ENCODE results near the gene GPC3. TPM values are rescaled to one million over a fixed set of nuclear protein-coding genes. Genes with fewer than 3 reads are reported as not detected.

GPC3 gene
- total and polyA plus RNA-seq, 2 donors (not counting 3 experiments of a cell fraction or from before 2014, with no cell fraction given), result not detected

DNA sequence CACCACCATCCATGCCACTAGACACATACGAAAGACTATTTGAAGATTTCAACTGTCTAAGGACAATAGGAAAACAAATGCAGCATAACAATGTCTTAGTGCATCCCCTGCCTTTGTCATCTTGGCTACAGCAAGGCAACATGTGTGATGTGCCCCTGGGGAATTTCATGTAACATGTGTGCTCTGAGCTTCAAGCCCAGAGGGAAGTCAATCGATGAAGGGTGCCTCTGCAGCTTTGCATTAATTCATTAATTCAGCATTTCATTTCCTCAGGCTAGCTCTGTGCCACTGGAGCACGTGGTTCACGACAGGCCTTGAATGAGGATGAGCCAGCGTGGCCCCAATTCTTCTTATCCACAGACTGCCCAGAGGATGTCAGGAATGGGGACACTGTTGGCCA lies 316.2 kb downstream of the GPC3 start:
- dilution Hi-C loops (cut with MboI; ENCODE audit: extremely low pct_ligation_motif_present, low sequenced_read_pairs) (no loop called here), intact Hi-C loops (cut with micrococcal nuclease) (no loop called here)
- no peak overlapping the region for H3K27ac ChIP-seq (ENCODE audit: insufficient read depth, low read depth, low read length)
- no peaks in the 10 kb centered on the region for H3K9me3 ChIP-seq (replicated peaks; ENCODE audit: control insufficient read depth, insufficient read depth, low read length)
- H3K9me1 ChIP-seq (replicated peaks; ENCODE audit: control insufficient read depth, extremely low read depth, insufficient read depth, low read length), result no peaks in the 10 kb centered on the region
- BruUV-seq (replicated peaks), result no TSS peak
- CTCF ChIA-PET, result interaction anchor here (1.5 kb wide), 1 partner anchor 1033 kb away, joined by 6 read pairs; no protein-coding TSS in a partner anchor
- POLR2A ChIA-PET, result no interaction called here
- no peaks in the 10 kb centered on the region for H3K79me2 ChIP-seq (ENCODE audit: control insufficient read depth, insufficient read depth, low read length)
- DNase-seq (ENCODE audit: low read depth, low spot score) (no peak), FAIRE-seq (no peak)
- H3K4me1 ChIP-seq (ENCODE audit: control insufficient read depth, extremely low read depth, insufficient read depth, low read length), result no peaks in the 10 kb centered on the region
- H3K27me3 ChIP-seq (ENCODE audit: control insufficient read depth in 2 of 2, insufficient read depth in 2 of 2, low read length in 2 of 2), result no peaks in the 10 kb centered on the region
- no peaks in the 10 kb centered on the region for H4K20me1 ChIP-seq (replicated peaks; ENCODE audit: control insufficient read depth, extremely low read depth, insufficient read depth, low read length)
- no peak overlapping the region for H3K4me2 ChIP-seq (ENCODE audit: insufficient read depth, low read length)
- no peak overlapping the region for H3K9ac ChIP-seq (replicated peaks; ENCODE audit: extremely low read depth, insufficient read depth, low read length)
- no peaks in the 10 kb centered on the region for H3K36me3 ChIP-seq (ENCODE audit: control insufficient read depth in 2 of 2, extremely low read depth in 1 of 2, insufficient read depth in 2 of 2, low read length in 2 of 2)
- TF ChIP-seq GATA2 (IDR thresholded peaks at IDR 0.05; ENCODE audit: insufficient read depth, insufficient read length, low read depth, low read length) (no peak), POLR2AphosphoS5 (IDR thresholded peaks at IDR 0.05; ENCODE audit: insufficient read depth, low read depth, low read length) (no peak), JUN (IDR thresholded peaks at IDR 0.05; ENCODE audit: borderline replicate concordance, insufficient read depth, insufficient read length, low read depth) (no peak), EZH2 (IDR thresholded peaks at IDR 0.05; ENCODE audit: borderline replicate concordance, low read depth, low read length, severe bottlenecking) (no peak)
- TF ChIP-seq, protein P1, sequence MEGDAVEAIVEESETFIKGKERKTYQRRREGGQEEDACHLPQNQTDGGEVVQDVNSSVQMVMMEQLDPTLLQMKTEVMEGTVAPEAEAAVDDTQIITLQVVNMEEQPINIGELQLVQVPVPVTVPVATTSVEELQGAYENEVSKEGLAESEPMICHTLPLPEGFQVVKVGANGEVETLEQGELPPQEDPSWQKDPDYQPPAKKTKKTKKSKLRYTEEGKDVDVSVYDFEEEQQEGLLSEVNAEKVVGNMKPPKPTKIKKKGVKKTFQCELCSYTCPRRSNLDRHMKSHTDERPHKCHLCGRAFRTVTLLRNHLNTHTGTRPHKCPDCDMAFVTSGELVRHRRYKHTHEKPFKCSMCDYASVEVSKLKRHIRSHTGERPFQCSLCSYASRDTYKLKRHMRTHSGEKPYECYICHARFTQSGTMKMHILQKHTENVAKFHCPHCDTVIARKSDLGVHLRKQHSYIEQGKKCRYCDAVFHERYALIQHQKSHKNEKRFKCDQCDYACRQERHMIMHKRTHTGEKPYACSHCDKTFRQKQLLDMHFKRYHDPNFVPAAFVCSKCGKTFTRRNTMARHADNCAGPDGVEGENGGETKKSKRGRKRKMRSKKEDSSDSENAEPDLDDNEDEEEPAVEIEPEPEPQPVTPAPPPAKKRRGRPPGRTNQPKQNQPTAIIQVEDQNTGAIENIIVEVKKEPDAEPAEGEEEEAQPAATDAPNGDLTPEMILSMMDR (IDR thresholded peaks at IDR 0.05; ENCODE audit: extremely low read depth in 1 of 2, insufficient read depth in 1 of 2, low read depth in 1 of 2, low read length in 2 of 2), result no peak
- TF ChIP-seq, protein P2, sequence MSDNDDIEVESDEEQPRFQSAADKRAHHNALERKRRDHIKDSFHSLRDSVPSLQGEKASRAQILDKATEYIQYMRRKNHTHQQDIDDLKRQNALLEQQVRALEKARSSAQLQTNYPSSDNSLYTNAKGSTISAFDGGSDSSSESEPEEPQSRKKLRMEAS (IDR thresholded peaks at IDR 0.05; ENCODE audit: insufficient read depth, insufficient read length), result no peak
- H3K4me3 ChIP-seq (replicated peaks in 1 of 3; ENCODE audit: insufficient read depth in 1 of 3, low read depth in 1 of 3, low read length in 3 of 3), result no peak overlapping the region
- H2AFZ ChIP-seq (ENCODE audit: low read depth, low read length), result no peak overlapping the region
